ENCODE data around the gene UBC.
A peak's percentile ranks its signal among the peaks of the same experiment; 100 is the strongest.
"Not testable (repeated sequence)": the region's sequence is repeated elsewhere in the genome, so short reads cannot be mapped to it uniquely, and the experiment has no call there.

UBC gene

GRCh38 chr12:124884587-124885438, 29.6 kb downstream of the UBC start:
- no peak for DNase-seq (ENCODE audit: low read depth)

- peak; percentile 36 for DNase-seq (ENCODE audit: low read depth)
Measured at GRCh38 chr12:124883263-124884130, 31.0 kb downstream of the UBC start.

GRCh38 chr12:124881123-124881522, 33.3 kb downstream of the UBC start:
- no peak for DNase-seq (ENCODE audit: low read depth)

GRCh38 chr12:124880335-124880734, 34.1 kb downstream of the UBC start:
- not testable (repeated sequence) for DNase-seq (ENCODE audit: low read depth)

- no peak for DNase-seq (ENCODE audit: low read depth)
Measured at GRCh38 chr12:124878795-124879516, 35.5 kb downstream of the UBC start.

GRCh38 chr12:124877423-124877822, 37.0 kb downstream of the UBC start:
- no peak for DNase-seq (ENCODE audit: low read depth)

GRCh38 chr12:124876171-124876570, 38.3 kb downstream of the UBC start:
- DNase-seq (ENCODE audit: low read depth), result no peak

GRCh38 chr12:124875803-124876132, 38.7 kb downstream of the UBC start:
- no peak for DNase-seq (ENCODE audit: low read depth)

GRCh38 chr12:124874988-124875802, 39.3 kb downstream of the UBC start:
- DNase-seq (ENCODE audit: low read depth), result no peak

- no peak for DNase-seq (ENCODE audit: low read depth)
Measured at GRCh38 chr12:124874188-124874587, 40.3 kb downstream of the UBC start.

GRCh38 chr12:124872068-124872719, 42.3 kb downstream of the UBC start:
- no peak for DNase-seq (ENCODE audit: low read depth)

- DNase-seq (ENCODE audit: low read depth), result no peak
Measured at GRCh38 chr12:124871297-124871696, 43.2 kb downstream of the UBC start.

- no peak for DNase-seq (ENCODE audit: low read depth)
Measured at GRCh38 chr12:124870515-124870914, 43.9 kb downstream of the UBC start.

- peak; percentile 21 for DNase-seq (ENCODE audit: low read depth)
Measured at GRCh38 chr12:124869059-124869665, 45.3 kb downstream of the UBC start.

- DNase-seq (ENCODE audit: low read depth), result no peak
Measured at GRCh38 chr12:124868252-124869058, 46.0 kb downstream of the UBC start.

GRCh38 chr12:124867401-124867930, 47.0 kb downstream of the UBC start:
- peak; percentile 93 for DNase-seq (ENCODE audit: low read depth)

- no peak for DNase-seq (ENCODE audit: low read depth)
Measured at GRCh38 chr12:124866883-124867400, 47.5 kb downstream of the UBC start.

GRCh38 chr12:124866195-124866882, 48.1 kb downstream of the UBC start:
- no peak for DNase-seq (ENCODE audit: low read depth)

- DNase-seq (ENCODE audit: low read depth), result no peak
Measured at GRCh38 chr12:124865728-124866127, 48.7 kb downstream of the UBC start.
